GM13976 (cell line): Measurements from ENCODE around the gene CFTR.
"Not testable (repeated sequence)": the region's sequence is repeated elsewhere in the genome, so short reads cannot be mapped to it uniquely, and the experiment has no call there.

Experiments used
- DNase-seq: peaks from one replicate; pipeline ENCODE4 v3.0.0; 2012; ENCODE audit warnings: low spot score
- in situ Hi-C: fragments of 300-500 bp; cut with MboI; formaldehyde crosslinking; loops from one replicate; pipeline ENCODE4 v1.12.0; 2022; ENCODE audit warnings: low sequenced_read_pairs, mixed read lengths, inconsistent platforms; ENCODE audit not compliant: unreplicated experiment
- TF ChIP-seq, protein P1 (sequence below): IDR thresholded peaks from 2 replicates; pipeline ENCODE4 v1.5.1; 2012; ENCODE audit warnings: borderline replicate concordance, mild to moderate bottlenecking; ENCODE audit not compliant: insufficient read depth; ENCODE audit errors: extremely low read depth, missing control alignments, control extremely low read depth

CFTR gene

DNA sequence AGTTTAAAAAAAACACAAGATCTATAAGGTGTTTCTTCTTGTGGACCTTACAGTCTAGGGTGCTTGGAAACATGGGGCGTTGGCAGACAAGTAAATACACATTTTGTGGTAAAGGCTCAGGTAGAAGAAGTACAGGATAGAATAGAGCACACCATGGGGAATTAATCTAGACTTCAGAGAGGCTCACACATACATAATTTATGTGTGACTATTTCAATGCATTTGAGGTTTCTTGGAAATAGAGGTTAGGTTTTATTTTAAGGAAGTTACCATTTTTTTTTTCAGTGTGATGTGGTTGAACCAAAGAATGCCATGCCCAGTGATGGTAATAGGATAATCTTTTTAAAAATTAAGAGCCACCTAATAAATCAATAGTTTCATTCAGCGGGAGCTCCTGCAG lies 12.8 kb downstream of the CFTR start:
- no peak for DNase-seq
- TF ChIP-seq, protein P1, sequence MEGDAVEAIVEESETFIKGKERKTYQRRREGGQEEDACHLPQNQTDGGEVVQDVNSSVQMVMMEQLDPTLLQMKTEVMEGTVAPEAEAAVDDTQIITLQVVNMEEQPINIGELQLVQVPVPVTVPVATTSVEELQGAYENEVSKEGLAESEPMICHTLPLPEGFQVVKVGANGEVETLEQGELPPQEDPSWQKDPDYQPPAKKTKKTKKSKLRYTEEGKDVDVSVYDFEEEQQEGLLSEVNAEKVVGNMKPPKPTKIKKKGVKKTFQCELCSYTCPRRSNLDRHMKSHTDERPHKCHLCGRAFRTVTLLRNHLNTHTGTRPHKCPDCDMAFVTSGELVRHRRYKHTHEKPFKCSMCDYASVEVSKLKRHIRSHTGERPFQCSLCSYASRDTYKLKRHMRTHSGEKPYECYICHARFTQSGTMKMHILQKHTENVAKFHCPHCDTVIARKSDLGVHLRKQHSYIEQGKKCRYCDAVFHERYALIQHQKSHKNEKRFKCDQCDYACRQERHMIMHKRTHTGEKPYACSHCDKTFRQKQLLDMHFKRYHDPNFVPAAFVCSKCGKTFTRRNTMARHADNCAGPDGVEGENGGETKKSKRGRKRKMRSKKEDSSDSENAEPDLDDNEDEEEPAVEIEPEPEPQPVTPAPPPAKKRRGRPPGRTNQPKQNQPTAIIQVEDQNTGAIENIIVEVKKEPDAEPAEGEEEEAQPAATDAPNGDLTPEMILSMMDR, result no peak
- in situ Hi-C loops, result no loop called here

DNA sequence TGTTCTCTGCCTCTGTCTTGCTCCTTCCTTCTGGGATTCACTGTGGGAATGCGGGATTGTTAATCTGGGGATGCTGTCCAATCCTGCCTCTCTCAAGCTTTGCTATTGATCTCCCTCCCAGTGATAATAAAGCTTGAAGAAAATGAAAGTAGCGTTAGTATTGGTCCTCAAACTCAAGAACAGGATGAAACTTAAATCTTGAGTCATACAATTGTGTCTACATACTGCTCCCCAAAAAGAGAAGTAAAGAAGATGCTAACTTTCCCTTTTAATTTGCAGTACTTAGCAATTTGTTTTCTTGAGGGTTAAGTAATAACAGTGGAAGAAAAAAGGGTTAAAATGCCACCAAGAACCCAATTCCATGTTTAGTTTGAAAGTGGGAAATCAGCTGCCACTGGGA lies 13.6 kb downstream of the CFTR start:
- DNase-seq, result no peak
- TF ChIP-seq, protein P1, result no peak
- in situ Hi-C loops, result no loop called here

DNA sequence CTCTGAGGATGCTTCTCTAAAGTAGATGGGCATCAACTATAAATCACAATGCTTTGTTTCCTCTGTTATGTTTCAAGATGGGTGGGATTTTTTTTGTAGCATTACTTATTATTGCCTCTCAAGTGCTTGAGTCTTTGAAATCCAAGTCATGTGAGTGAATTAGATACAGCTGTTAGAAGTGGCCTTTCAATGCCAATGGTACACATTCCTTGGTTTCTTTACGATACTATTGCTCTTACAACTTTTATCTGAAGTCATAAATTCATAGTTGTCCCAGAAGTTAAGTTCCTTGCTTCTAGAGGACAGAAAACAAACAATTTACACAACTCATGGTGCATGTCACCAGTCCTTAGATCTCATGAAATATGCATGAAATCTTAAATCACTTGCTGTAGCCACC lies 15.5 kb downstream of the CFTR start:
- no peak for DNase-seq
- in situ Hi-C loops, result no loop called here
- TF ChIP-seq, protein P1, result no peak

DNA sequence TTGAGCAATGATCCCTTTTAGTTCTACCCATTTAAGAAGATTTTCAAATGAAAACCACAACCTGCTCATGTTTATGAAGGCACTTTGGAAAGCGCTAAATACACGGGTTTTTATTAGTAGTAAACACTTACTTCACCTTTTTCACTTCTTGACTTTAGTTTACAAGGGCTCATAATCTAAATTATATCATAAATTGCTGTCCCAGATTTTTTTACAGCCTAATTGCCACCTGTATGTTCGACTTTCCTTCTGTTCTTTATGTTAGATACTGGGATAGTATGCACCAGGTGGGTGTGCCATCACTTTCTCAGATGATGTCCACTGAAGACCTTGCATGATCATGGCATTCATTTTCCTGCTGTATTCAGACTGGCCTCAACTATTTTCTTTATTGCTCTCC lies 22.5 kb downstream of the CFTR start:
- in situ Hi-C loops, result no loop called here
- TF ChIP-seq, protein P1, result no peak
- no peak for DNase-seq

DNA sequence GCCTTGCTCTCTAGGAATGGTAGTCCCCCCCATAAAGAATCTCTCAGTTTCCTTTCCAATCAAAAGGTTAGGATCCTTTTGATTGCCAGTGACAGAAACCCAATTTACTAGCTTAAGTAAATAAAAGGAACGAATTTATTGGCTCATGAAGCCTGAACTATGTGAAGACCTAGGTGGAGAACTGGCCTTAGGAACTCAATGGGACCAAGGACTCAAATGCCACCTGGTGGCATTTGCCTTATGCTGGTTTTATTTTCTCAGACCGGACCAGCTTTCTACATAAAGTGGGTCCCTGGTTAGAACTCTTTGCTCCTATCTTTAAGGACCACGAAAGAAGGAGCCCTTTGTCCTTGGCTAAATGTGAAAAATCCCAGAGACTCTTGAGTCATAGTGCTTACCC lies 25.4 kb downstream of the CFTR start:
- DNase-seq, result no peak
- in situ Hi-C loops, result no loop called here
- TF ChIP-seq, protein P1, result no peak

DNA sequence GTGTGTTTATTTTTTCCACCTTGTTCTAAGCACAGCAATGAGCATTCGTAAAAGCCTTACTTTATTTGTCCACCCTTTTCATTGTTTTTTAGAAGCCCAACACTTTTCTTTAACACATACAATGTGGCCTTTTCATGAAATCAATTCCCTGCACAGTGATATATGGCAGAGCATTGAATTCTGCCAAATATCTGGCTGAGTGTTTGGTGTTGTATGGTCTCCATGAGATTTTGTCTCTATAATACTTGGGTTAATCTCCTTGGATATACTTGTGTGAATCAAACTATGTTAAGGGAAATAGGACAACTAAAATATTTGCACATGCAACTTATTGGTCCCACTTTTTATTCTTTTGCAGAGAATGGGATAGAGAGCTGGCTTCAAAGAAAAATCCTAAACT lies 28.9 kb downstream of the CFTR start:
- TF ChIP-seq, protein P1, result no peak
- no peak for DNase-seq
- in situ Hi-C loops, result no loop called here

DNA sequence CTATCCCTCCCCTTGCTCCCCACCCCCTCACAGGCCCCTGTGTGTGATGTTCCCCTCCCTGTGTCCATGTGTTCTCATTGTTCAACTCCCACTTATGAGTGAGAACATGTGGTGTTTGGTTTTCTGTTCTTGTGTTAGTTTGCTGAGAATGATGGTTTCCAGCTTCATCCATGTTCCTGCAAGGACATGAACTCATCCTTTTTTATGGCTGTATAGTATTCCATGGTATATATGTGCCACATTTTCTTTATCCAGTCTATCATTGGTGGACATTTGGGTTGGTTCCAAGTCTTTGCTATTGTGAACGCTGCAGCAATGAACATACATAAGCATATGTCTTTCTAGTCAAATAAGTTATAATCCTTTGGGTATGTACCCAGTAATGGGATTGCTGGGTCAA lies 37.4 kb downstream of the CFTR start:
- in situ Hi-C loops, DNase-seq: not testable (repeated sequence)
